H9 (cell line): ENCODE data around the gene SRPK1. TPM values are rescaled to one million over a fixed set of nuclear protein-coding genes. Genes with fewer than 3 reads are reported as not detected.

ENCODE experiments used
- DNase-seq: peaks from one replicate; pipeline ENCODE4 v3.0.0-alpha.2; 2017
- H2AFZ ChIP-seq: one replicate; pipeline ENCODE4 v1.6.1; 2013; ENCODE audit warnings: mild to moderate bottlenecking, low read length, control low read depth, moderate library complexity
- H2AK5ac ChIP-seq: 2 replicates; pipeline ENCODE4 v1.6.1; 2013; ENCODE audit warnings: low read length, control low read depth, mixed read lengths; ENCODE audit not compliant: insufficient read length
- H2BK120ac ChIP-seq: one replicate; pipeline ENCODE4 v1.6.1; 2013; ENCODE audit warnings: low read depth, mild to moderate bottlenecking, low read length, control low read depth, inconsistent platforms; ENCODE audit not compliant: poor library complexity, severe bottlenecking
- H2BK12ac ChIP-seq: 2 replicates; pipeline ENCODE4 v1.6.1; 2013; ENCODE audit warnings: low read length, control low read depth, mixed read lengths, low read depth; ENCODE audit not compliant: insufficient read length
- H2BK15ac ChIP-seq: 2 replicates; pipeline ENCODE4 v1.6.1; 2013; ENCODE audit warnings: low read depth, low read length, control low read depth
- H2BK20ac ChIP-seq: one replicate; pipeline ENCODE4 v1.6.1; 2013; ENCODE audit warnings: low read depth, mild to moderate bottlenecking, low read length, control low read depth, inconsistent platforms; ENCODE audit not compliant: poor library complexity, severe bottlenecking
- H2BK5ac ChIP-seq: 2 replicates; pipeline ENCODE4 v1.6.1; 2013; ENCODE audit warnings: low read length, control low read depth, mixed read lengths; ENCODE audit not compliant: insufficient read length
- H3K14ac ChIP-seq: 2 replicates; pipeline ENCODE4 v1.6.1; 2013; ENCODE audit warnings: low read length, control low read depth; ENCODE audit not compliant: insufficient read depth
- H3K18ac ChIP-seq: 2 replicates; pipeline ENCODE4 v1.6.1; 2013; ENCODE audit warnings: low read depth, mild to moderate bottlenecking, mixed read lengths, low read length, control low read depth; ENCODE audit not compliant: insufficient read length
- H3K23ac ChIP-seq: 2 replicates; pipeline ENCODE4 v1.6.1; 2013; ENCODE audit warnings: low read length, control low read depth, mixed read lengths, low read depth; ENCODE audit not compliant: insufficient read length
- H3K23me2 ChIP-seq: 2 replicates; pipeline ENCODE4 v1.6.1; 2013; ENCODE audit warnings: low read depth, mild to moderate bottlenecking, mixed read lengths, low read length, control low read depth; ENCODE audit not compliant: insufficient read length, poor library complexity, severe bottlenecking
- H3K27ac ChIP-seq: 2 replicates; pipeline ENCODE4 v1.5.1; 2013; ENCODE audit warnings: low read length, control low read depth, mixed read lengths, low read depth; ENCODE audit not compliant: insufficient read length
- H3K27me3 ChIP-seq: 2 replicates; pipeline ENCODE4 v1.6.1; 2013; ENCODE audit warnings: low read length, control low read depth, inconsistent platforms; ENCODE audit not compliant: insufficient read depth
- H3K4ac ChIP-seq: 2 replicates; pipeline ENCODE4 v1.6.1; 2013; ENCODE audit warnings: low read depth, mild to moderate bottlenecking, control low read depth, inconsistent platforms, low read length, moderate library complexity
- H3K4me1 ChIP-seq: 2 replicates; pipeline ENCODE4 v1.6.1; 2013; ENCODE audit warnings: low read length, control low read depth, inconsistent platforms; ENCODE audit not compliant: insufficient read depth
- H3K4me2 ChIP-seq: 2 replicates; pipeline ENCODE4 v1.6.1; 2013; ENCODE audit warnings: low read length, control low read depth, mixed read lengths; ENCODE audit not compliant: insufficient read length, insufficient read depth
- H3K56ac ChIP-seq: 2 replicates; pipeline ENCODE4 v1.6.1; 2013; ENCODE audit warnings: low read depth, mild to moderate bottlenecking, mixed read lengths, low read length, control low read depth; ENCODE audit not compliant: insufficient read length
- H3K79me1 ChIP-seq: 2 replicates; pipeline ENCODE4 v1.6.1; 2013; ENCODE audit warnings: low read depth, mild to moderate bottlenecking, moderate library complexity, low read length, control low read depth, inconsistent platforms; ENCODE audit not compliant: insufficient read depth, poor library complexity, severe bottlenecking
- H3K79me2 ChIP-seq: 2 replicates; pipeline ENCODE4 v1.6.1; 2013; ENCODE audit warnings: low read length, control low read depth, inconsistent platforms; ENCODE audit not compliant: insufficient read depth
- H3K9ac ChIP-seq: 2 replicates; pipeline ENCODE4 v1.6.1; 2013; ENCODE audit warnings: low read length, control low read depth, mixed read lengths; ENCODE audit not compliant: insufficient read length; ENCODE audit errors: extremely low read depth
- H3K9me3 ChIP-seq: one replicate; pipeline ENCODE4 v1.6.1; 2013; ENCODE audit warnings: low read depth, low read length, inconsistent platforms; ENCODE audit not compliant: control insufficient read depth
- H3T11ph ChIP-seq: one replicate; pipeline ENCODE4 v1.6.1; 2013; ENCODE audit warnings: mild to moderate bottlenecking, low read length, control low read depth, inconsistent platforms
- H4K20me1 ChIP-seq: one replicate; pipeline ENCODE4 v1.6.1; 2013; ENCODE audit not compliant: control insufficient read depth, insufficient read length, insufficient read depth
- H4K5ac ChIP-seq: 2 replicates; pipeline ENCODE4 v1.6.1; 2013; ENCODE audit warnings: low read depth, mild to moderate bottlenecking, mixed read lengths, low read length, control low read depth; ENCODE audit not compliant: insufficient read length
- H4K8ac ChIP-seq: replicated peaks from 2 replicates; pipeline ENCODE4 v1.6.1; 2013; ENCODE audit warnings: low read length, control low read depth, mixed read lengths, low read depth; ENCODE audit not compliant: insufficient read length
- H4K91ac ChIP-seq: 2 replicates; pipeline ENCODE4 v1.6.1; 2013; ENCODE audit warnings: low read depth, mild to moderate bottlenecking, moderate library complexity, mixed read lengths, low read length, control low read depth; ENCODE audit not compliant: insufficient read length
- H3K27ac Mint-ChIP-seq, 3 experiments: 2 replicates in 2 of 3; 3 replicates in 1 of 3; pipeline ENCODE4 v1.8.0; 2020 to 2021; ENCODE audit warnings: mixed read lengths in 3 of 3, mild to moderate bottlenecking in 1 of 3, moderate library complexity in 1 of 3
- H3K27me3 Mint-ChIP-seq: 2 replicates; pipeline ENCODE4 v1.8.0; 2021; ENCODE audit warnings: low read depth, mild to moderate bottlenecking, moderate library complexity, mixed read lengths
- H3K36me3 Mint-ChIP-seq, 3 experiments: 2 replicates in 2 of 3; 3 replicates in 1 of 3; pipeline ENCODE4 v1.8.0; 2020 to 2021; ENCODE audit warnings: low read depth in 3 of 3, mixed read lengths in 3 of 3; ENCODE audit not compliant: insufficient read depth in 1 of 3
- H3K4me1 Mint-ChIP-seq, 2 experiments: 2 replicates each; pipeline ENCODE4 v1.8.0; 2020; ENCODE audit warnings: mixed read lengths in 2 of 2
- H3K4me3 Mint-ChIP-seq, 2 experiments: 2 replicates in 1 of 2; 3 replicates in 1 of 2; pipeline ENCODE4 v1.8.0; 2020 to 2021; ENCODE audit warnings: mild to moderate bottlenecking in 2 of 2, mixed read lengths in 2 of 2, moderate library complexity in 1 of 2
- H3K9me3 Mint-ChIP-seq, 2 experiments: 2 replicates in 1 of 2; 3 replicates in 1 of 2; pipeline ENCODE4 v1.8.0; 2020; ENCODE audit warnings: mild to moderate bottlenecking in 2 of 2, mixed read lengths in 2 of 2, moderate library complexity in 1 of 2
- WGBS: extraction: QIAGEN DNeasy Blood & Tissue Kit; methylation state at CpG from one replicate; pipeline ENCODE4 v1.1.7; 2013; ENCODE audit warnings: missing lambda C conversion rate, low lambda C conversion rate, mixed read lengths; ENCODE audit not compliant: insufficient read length; ENCODE audit errors: extremely low coverage; 5-methylcytosine and 5-hydroxymethylcytosine counted together
- total RNA-seq: library from RNA; stranded (reverse); gene quantifications from 2 replicates; pipeline ENCODE4 v1.2.1, GENCODE V29; 2021
- TF ChIP-seq, protein P1 (sequence below): fragments of 200-600 bp; sonication (generic); conservative IDR thresholded peaks from 3 replicates; pipeline ENCODE4 v1.8.0; 2021; ENCODE audit warnings: antibody characterized with exemption, mild to moderate bottlenecking

SRPK1 gene
- total RNA-seq, 1 experiment from 2014 or later, result 93.2 TPM

DNA sequence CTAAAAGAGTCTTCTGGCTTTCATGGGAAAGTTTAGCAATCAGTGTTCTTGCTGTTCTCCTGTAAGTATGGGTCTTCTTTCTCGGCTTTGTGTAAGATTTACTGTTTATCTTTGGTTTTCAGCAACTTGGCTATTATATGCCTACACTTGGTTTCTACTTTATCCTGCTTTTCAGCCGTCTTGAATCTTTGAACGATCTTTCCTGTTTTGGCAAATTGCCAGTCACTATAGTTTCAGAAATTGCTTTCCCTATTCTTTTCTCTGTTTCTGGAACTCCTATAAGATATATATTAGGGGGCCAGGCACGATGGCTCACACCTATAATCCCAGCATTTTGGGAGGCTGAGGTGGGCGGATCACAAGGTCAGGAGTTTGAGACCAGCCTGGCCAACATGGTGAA is 14.6 kb upstream of the SRPK1 start:
- no peak overlapping the region for H3K9ac ChIP-seq
- H3K23ac ChIP-seq, result no peak overlapping the region
- no peak overlapping the region for H2AK5ac ChIP-seq
- no peak overlapping the region for H3K27ac Mint-ChIP-seq
- H3K56ac ChIP-seq, result no peak overlapping the region
- H3K4me2 ChIP-seq, result no peak overlapping the region
- H3K27me3 ChIP-seq, result peaks cover 2% of the 10 kb centered on the region; the same call in 1 of the 2 replicates
- H3K27ac ChIP-seq, result no peak overlapping the region
- peaks cover 4% of the 10 kb centered on the region for H3K9me3 ChIP-seq
- H3K27me3 Mint-ChIP-seq, result peaks cover 9% of the 10 kb centered on the region
- peaks cover 2% of the 10 kb centered on the region for H3K23me2 ChIP-seq
- H2BK20ac ChIP-seq, result no peak overlapping the region
- no peaks in the 10 kb centered on the region for H4K20me1 ChIP-seq
- DNase-seq, result no peak
- H2AFZ ChIP-seq, result no peak overlapping the region
- H4K91ac ChIP-seq, result no peak overlapping the region
- H3K79me1 ChIP-seq, result no peaks in the 10 kb centered on the region
- H3T11ph ChIP-seq, result no peak overlapping the region
- H3K4me1 Mint-ChIP-seq, result peaks cover 5 to 6% of the 10 kb centered on the region in 2 experiments
- H2BK5ac ChIP-seq, result no peak overlapping the region
- no peak overlapping the region for H3K18ac ChIP-seq
- TF ChIP-seq, protein P1, sequence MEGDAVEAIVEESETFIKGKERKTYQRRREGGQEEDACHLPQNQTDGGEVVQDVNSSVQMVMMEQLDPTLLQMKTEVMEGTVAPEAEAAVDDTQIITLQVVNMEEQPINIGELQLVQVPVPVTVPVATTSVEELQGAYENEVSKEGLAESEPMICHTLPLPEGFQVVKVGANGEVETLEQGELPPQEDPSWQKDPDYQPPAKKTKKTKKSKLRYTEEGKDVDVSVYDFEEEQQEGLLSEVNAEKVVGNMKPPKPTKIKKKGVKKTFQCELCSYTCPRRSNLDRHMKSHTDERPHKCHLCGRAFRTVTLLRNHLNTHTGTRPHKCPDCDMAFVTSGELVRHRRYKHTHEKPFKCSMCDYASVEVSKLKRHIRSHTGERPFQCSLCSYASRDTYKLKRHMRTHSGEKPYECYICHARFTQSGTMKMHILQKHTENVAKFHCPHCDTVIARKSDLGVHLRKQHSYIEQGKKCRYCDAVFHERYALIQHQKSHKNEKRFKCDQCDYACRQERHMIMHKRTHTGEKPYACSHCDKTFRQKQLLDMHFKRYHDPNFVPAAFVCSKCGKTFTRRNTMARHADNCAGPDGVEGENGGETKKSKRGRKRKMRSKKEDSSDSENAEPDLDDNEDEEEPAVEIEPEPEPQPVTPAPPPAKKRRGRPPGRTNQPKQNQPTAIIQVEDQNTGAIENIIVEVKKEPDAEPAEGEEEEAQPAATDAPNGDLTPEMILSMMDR, result no peak
- no peaks in the 10 kb centered on the region for H3K4me1 ChIP-seq
- peaks cover 0 to 14% (median 0%) of the 10 kb centered on the region in 3 experiments; a peak in 3 of 7 replicates for H3K36me3 Mint-ChIP-seq
- H3K4me3 Mint-ChIP-seq, result no peak overlapping the region
- WGBS, result no CpG with 5 or more reads among the region's 5 CpGs
- no peak overlapping the region for H2BK120ac ChIP-seq
- peaks cover 7 to 17% of the 10 kb centered on the region in 2 experiments for H3K9me3 Mint-ChIP-seq
- no peak overlapping the region for H4K8ac ChIP-seq
- no peak overlapping the region for H3K4ac ChIP-seq
- H2BK15ac ChIP-seq, result no peak overlapping the region
- no peak overlapping the region for H4K5ac ChIP-seq
- no peaks in the 10 kb centered on the region for H3K79me2 ChIP-seq
- no peak overlapping the region for H3K14ac ChIP-seq
- no peak overlapping the region for H2BK12ac ChIP-seq
